Measurements from ENCODE around the gene ELOA.

- TF ChIP-seq CTCF (IDR thresholded peaks at IDR 0.05) (no peak), POLR2A (IDR thresholded peaks at IDR 0.05) (no peak), POLR2AphosphoS5 (IDR thresholded peaks at IDR 0.05) (peak in 1 of 3 donors; percentile 31)
Measured at GRCh38 chr1:23727362-23727811, 15.9 kb upstream of the ELOA start.

Measured in transverse colon (tissue), 4 donors.